DND-41 (cell line): ENCODE results near the gene GTF2A1.

Experiments
- EZH2 ChIP-seq: IDR thresholded peaks from 3 replicates; pipeline ENCODE4 v1.6.1; 2012; ENCODE audit warnings: borderline replicate concordance, low read depth, mild to moderate bottlenecking, moderate library complexity, low read length, inconsistent platforms; ENCODE audit not compliant: severe bottlenecking
- TF ChIP-seq, protein P1 (sequence below): IDR thresholded peaks from 2 replicates; pipeline ENCODE4 v1.5.1; 2012; ENCODE audit warnings: borderline replicate concordance, low read length, moderate library complexity, mild to moderate bottlenecking; ENCODE audit not compliant: poor library complexity, severe bottlenecking; ENCODE audit errors: extremely low read depth

DNA sequence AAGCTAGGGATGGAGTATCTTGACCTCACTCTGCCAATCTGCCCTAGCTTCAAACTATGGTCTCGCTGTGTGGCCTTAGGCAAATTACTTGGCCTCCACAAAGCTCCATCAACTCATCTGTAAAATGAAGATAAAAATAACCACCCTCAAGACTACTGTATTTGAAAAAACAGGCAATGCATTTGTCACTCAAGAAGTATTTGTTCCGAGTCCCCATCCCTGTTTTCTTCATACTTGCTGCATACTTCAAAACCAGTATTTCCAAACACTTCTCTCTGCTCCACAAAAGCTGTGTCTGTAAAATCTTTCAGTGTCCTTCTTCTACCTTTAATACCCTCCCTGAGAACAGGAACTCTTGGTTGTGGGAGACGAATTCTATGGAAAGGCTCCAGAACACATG, 47.9 kb downstream of the GTF2A1 start:
- TF ChIP-seq, protein P1, sequence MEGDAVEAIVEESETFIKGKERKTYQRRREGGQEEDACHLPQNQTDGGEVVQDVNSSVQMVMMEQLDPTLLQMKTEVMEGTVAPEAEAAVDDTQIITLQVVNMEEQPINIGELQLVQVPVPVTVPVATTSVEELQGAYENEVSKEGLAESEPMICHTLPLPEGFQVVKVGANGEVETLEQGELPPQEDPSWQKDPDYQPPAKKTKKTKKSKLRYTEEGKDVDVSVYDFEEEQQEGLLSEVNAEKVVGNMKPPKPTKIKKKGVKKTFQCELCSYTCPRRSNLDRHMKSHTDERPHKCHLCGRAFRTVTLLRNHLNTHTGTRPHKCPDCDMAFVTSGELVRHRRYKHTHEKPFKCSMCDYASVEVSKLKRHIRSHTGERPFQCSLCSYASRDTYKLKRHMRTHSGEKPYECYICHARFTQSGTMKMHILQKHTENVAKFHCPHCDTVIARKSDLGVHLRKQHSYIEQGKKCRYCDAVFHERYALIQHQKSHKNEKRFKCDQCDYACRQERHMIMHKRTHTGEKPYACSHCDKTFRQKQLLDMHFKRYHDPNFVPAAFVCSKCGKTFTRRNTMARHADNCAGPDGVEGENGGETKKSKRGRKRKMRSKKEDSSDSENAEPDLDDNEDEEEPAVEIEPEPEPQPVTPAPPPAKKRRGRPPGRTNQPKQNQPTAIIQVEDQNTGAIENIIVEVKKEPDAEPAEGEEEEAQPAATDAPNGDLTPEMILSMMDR, result no peak
- TF ChIP-seq EZH2, result no peak
